Transverse colon (tissue), 4 donors: Measurements from ENCODE around the gene CABLES2.

Experiments used
- POLR2A ChIP-seq: fragments of 450-650 bp; IDR thresholded peaks from one replicate; pipeline ENCODE4 v1.6.1; 2016; ENCODE audit warnings: antibody characterized with exemption, mild to moderate bottlenecking, moderate library complexity
- POLR2AphosphoS5 ChIP-seq, 3 donors: sonication (generic); formaldehyde crosslinking; IDR thresholded peaks; one replicate each; pipeline ENCODE4 v1.6.1; 2016; ENCODE audit warnings: antibody characterized with exemption in 3 of 3
- TF ChIP-seq, protein P1 (sequence below), 5 experiments: fragments of 200-600 bp in 3 of 5; fragments of 450-650 bp in 2 of 5; sonication (generic) in 3 of 5; IDR thresholded peaks; 1 replicate in 2 of 5; 2 replicates in 3 of 5; pipeline ENCODE4 v1.5.1; 2016 to 2017; ENCODE audit warnings: antibody characterized with exemption in 5 of 5, inconsistent platforms in 3 of 5, mild to moderate bottlenecking in 2 of 5, moderate library complexity in 1 of 5

DNA sequence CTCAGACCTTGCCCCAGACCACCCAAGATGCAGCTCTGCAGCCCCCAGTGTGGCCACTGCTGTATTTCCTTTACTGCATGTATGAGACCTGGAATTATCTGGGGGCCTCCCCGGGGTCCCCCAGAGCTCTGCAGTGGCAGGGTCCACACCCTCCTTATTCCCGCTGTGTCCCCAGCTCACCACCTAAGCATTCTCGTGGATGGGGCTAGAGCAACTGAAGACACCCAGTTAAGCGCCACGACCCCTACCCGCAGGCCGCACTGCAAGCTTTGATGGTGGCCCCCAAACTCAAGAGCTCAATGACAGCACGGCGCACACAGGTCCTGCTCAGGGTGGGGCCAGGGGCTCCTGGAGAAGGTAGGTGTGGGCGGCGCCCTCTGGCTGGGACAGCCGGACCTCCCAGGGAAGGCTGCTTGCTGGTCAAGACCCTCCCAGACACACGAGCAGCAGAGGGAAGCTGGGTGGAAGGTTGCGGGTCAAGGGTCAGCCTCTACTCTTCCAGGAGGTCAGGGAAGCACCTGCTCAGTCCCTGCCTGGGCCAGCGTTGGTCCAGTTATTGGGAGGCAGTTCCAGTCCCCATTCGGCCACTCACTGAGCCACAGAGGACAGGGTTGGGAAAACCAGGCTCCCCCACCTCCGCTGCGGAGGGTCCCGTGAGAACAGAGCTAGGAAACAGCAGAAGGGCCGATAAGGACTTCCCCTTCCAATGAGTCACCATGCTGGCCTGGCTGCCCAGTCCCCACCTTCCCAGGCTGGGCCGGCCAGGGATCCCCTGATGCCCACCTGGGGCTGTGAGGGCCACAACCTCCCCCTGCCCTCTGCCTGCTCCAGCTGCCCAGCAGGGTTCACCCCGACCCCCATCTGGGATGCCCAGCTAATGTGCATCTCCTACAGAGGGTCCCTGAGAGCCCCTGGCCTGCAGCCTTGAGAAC is 42.9 kb downstream of the CABLES2 start:
- TF ChIP-seq, protein P1, sequence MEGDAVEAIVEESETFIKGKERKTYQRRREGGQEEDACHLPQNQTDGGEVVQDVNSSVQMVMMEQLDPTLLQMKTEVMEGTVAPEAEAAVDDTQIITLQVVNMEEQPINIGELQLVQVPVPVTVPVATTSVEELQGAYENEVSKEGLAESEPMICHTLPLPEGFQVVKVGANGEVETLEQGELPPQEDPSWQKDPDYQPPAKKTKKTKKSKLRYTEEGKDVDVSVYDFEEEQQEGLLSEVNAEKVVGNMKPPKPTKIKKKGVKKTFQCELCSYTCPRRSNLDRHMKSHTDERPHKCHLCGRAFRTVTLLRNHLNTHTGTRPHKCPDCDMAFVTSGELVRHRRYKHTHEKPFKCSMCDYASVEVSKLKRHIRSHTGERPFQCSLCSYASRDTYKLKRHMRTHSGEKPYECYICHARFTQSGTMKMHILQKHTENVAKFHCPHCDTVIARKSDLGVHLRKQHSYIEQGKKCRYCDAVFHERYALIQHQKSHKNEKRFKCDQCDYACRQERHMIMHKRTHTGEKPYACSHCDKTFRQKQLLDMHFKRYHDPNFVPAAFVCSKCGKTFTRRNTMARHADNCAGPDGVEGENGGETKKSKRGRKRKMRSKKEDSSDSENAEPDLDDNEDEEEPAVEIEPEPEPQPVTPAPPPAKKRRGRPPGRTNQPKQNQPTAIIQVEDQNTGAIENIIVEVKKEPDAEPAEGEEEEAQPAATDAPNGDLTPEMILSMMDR (IDR thresholded peaks at IDR 0.05), result no peak
- no peak for TF ChIP-seq POLR2A
- no peak for TF ChIP-seq POLR2AphosphoS5 (IDR thresholded peaks at IDR 0.05)
